CD4-positive, alpha-beta T cell (primary cell): ENCODE results near the gene RPL34. TPM values are rescaled to one million over a fixed set of nuclear protein-coding genes. Genes with fewer than 3 reads are reported as not detected.

Experiments
- ATAC-seq: fragments of 200-7000 bp; cut with Tn5 transposase; one replicate; pipeline ENCODE4 v1.10.0; 2022; ENCODE audit warnings: mild to moderate bottlenecking; ENCODE audit not compliant: poor library complexity
- CTCF ChIA-PET: fragments of 350-600 bp; sonication (Branson Sonifier 250); formaldehyde crosslinking; loops from one replicate; lab custom pipeline; 2021; ENCODE audit warnings: antibody characterized with exemption, inconsistent platforms; lab: Charles Lee
- POLR2A ChIA-PET: fragments of 350-600 bp; sonication (Branson Sonifier 250); formaldehyde crosslinking; loops from one replicate; lab custom pipeline; 2021; ENCODE audit warnings: antibody characterized with exemption, inconsistent platforms; lab: Charles Lee
- DNase-seq, 14 experiments: peaks; one replicate each; pipeline ENCODE4 v3.0.0-alpha.2; 2013 to 2020; ENCODE audit warnings: mixed read lengths in 2 of 14
- H3K27ac ChIP-seq, 2 donors: one replicate each; pipeline versions ENCODE4 v1.5.1 to v1.7.0; 2013; ENCODE audit warnings: low read length in 2 of 2, low read depth in 1 of 2, mild to moderate bottlenecking in 1 of 2
- H3K27me3 ChIP-seq, 2 experiments: 1 replicate in 1 of 2; 2 replicates in 1 of 2; pipeline versions ENCODE4 v1.6.1 to v1.7.0; 2013; ENCODE audit warnings: low read length in 2 of 2, control low read depth in 1 of 2, mild to moderate bottlenecking in 1 of 2, moderate library complexity in 1 of 2; ENCODE audit not compliant: insufficient read depth in 2 of 2, control insufficient read depth in 1 of 2
- H3K36me3 ChIP-seq: one replicate; pipeline ENCODE4 v1.6.1; 2013; ENCODE audit warnings: low read length, control low read depth; ENCODE audit not compliant: insufficient read depth
- H3K4me1 ChIP-seq: one replicate; pipeline ENCODE4 v1.6.1; 2013; ENCODE audit warnings: low read length, control low read depth; ENCODE audit not compliant: insufficient read depth
- H3K4me3 ChIP-seq: one replicate; pipeline ENCODE4 v1.5.1; 2013; ENCODE audit warnings: mild to moderate bottlenecking, low read length, moderate library complexity
- H3K9me3 ChIP-seq, 2 experiments: 1 replicate in 1 of 2; 2 replicates in 1 of 2; pipeline versions ENCODE4 v1.6.1 to v1.7.0; 2013; ENCODE audit warnings: low read length in 2 of 2, mild to moderate bottlenecking in 2 of 2, control low read depth in 1 of 2, moderate library complexity in 1 of 2; ENCODE audit not compliant: control insufficient read depth in 1 of 2, insufficient read depth in 1 of 2
- H3K27ac Mint-ChIP-seq: one replicate; pipeline ENCODE4 v1.8.0; 2020; ENCODE audit warnings: mixed read lengths
- H3K27me3 Mint-ChIP-seq: one replicate; pipeline ENCODE4 v1.8.0; 2021; ENCODE audit warnings: mixed read lengths
- H3K36me3 Mint-ChIP-seq: one replicate; pipeline ENCODE4 v1.8.0; 2021; ENCODE audit warnings: low read depth, mixed read lengths
- H3K4me1 Mint-ChIP-seq: one replicate; pipeline ENCODE4 v1.8.0; 2021; ENCODE audit warnings: low read depth, mixed read lengths
- H3K4me3 Mint-ChIP-seq: one replicate; pipeline ENCODE4 v1.8.0; 2020; ENCODE audit warnings: mild to moderate bottlenecking, mixed read lengths
- H3K9me3 Mint-ChIP-seq: one replicate; pipeline ENCODE4 v1.8.0; 2020; ENCODE audit warnings: mixed read lengths
- CTCF ChIP-seq: fragments of 200-600 bp; IDR thresholded peaks from one replicate; pipeline ENCODE4 v1.8.0; 2022; ENCODE audit warnings: antibody characterized with exemption, mild to moderate bottlenecking
- intact Hi-C, 2 experiments: fragments of 100-400 bp; cut with DNase I in 1 of 2; cut with micrococcal nuclease in 1 of 2; formaldehyde crosslinking; loops; one replicate each; pipeline versions ENCODE4 v1.15.1 to v1.9.0; 2023 to 2025; cut with DNase I, micrococcal nuclease
- total RNA-seq, 174 experiments: library from RNA in 2 of 174; stranded (reverse) in 2 of 174; gene quantifications; one replicate each; pipeline ENCODE4 v1.2.3 and lab custom pipeline; 2021 to 2026

The RPL34 gene
- total RNA-seq, 2 experiments from 2014 or later = 3,283 to 3,551 TPM

GRCh38 chr4:108612365-108612764 is 8.0 kb upstream of the RPL34 start:
- ChIA-PET CTCF (no interaction called here), POLR2A (no interaction called here)
- no peak for DNase-seq
- peak overlapping the region; percentile 55 for H3K4me3 Mint-ChIP-seq
- intact Hi-C loops = no loop called here
- H3K36me3 ChIP-seq = peaks cover 2% of the 10 kb centered on the region
- H3K9me3 Mint-ChIP-seq = peaks cover 3% of the 10 kb centered on the region
- H3K4me1 Mint-ChIP-seq = peaks cover 30% of the 10 kb centered on the region
- no peaks in the 10 kb centered on the region for H3K27me3 ChIP-seq
- H3K27ac ChIP-seq = no peak overlapping the region
- H3K4me3 ChIP-seq = no peak overlapping the region
- H3K9me3 ChIP-seq = peaks cover 0 to 5% of the 10 kb centered on the region in 2 experiments
- no peaks in the 10 kb centered on the region for H3K27me3 Mint-ChIP-seq
- H3K4me1 ChIP-seq = no peaks in the 10 kb centered on the region
- no peak for ATAC-seq
- TF ChIP-seq CTCF = no peak
- H3K36me3 Mint-ChIP-seq = peaks cover 44% of the 10 kb centered on the region
- H3K27ac Mint-ChIP-seq = peak overlapping the region; percentile 35

- peaks cover 36% of the 10 kb centered on the region for H3K4me1 ChIP-seq
- H3K9me3 ChIP-seq = peaks cover 0 to 5% of the 10 kb centered on the region in 2 experiments
- CTCF ChIA-PET = interaction anchor here (1.1 kb wide), 1 partner anchor 31 kb away, joined by 3 read pairs; the partner anchor contains the start of gene OSTC
- ATAC-seq (peak; percentile 41), DNase-seq (peak in 10 of 14 experiments; percentile 8 to 68 (median 34))
- Mint-ChIP-seq H3K9me3 (peaks cover 3% of the 10 kb centered on the region), H3K4me1 (peaks cover 63% of the 10 kb centered on the region), H3K27ac (peak overlapping the region; percentile 99), H3K27me3 (no peaks in the 10 kb centered on the region), H3K36me3 (peaks cover 86% of the 10 kb centered on the region), H3K4me3 (peak overlapping the region; percentile 97)
- H3K36me3 ChIP-seq = peaks cover 34% of the 10 kb centered on the region
- peak overlapping the region; percentile 78 for H3K4me3 ChIP-seq
- no peak for TF ChIP-seq CTCF
- intact Hi-C loops = loop anchor here (2.0 to 10.0 kb wide), 5 partner anchors 31 to 1195 kb away; partner anchors contain the start of genes GAR1 (in 1 of the 2), OSTC (in 1 of the 2), PAPSS1 (in 1 of the 2) and SEC24B (in 1 of the 2)
- H3K27me3 ChIP-seq = no peaks in the 10 kb centered on the region
- POLR2A ChIA-PET = interaction anchor here (0.6 to 3.9 kb wide), 29 partner anchors 8 to 1578 kb away, joined by 3 to 52 read pairs (median 5); partner anchors contain the start of genes ELOVL6, LEF1, OSTC and PAPSS1
- H3K27ac ChIP-seq = peak overlapping the region; percentile 83 to 85
These were observed 840 bp upstream of the RPL34 start for GRCh38 chr4:108619372-108620100.

GRCh38 chr4:108620933-108621905 is 843 bp downstream of the RPL34 start:
- no peak for TF ChIP-seq CTCF
- ChIA-PET POLR2A (interaction anchor here (0.5 to 3.9 kb wide), 21 partner anchors 9 to 901 kb away, joined by 3 to 52 read pairs (median 5); partner anchors contain the start of genes LEF1, OSTC and PAPSS1), CTCF (interaction anchor here (0.9 kb wide), 1 partner anchor 21 kb away, joined by 3 read pairs; no protein-coding TSS in a partner anchor)
- DNase-seq (no peak), ATAC-seq (no peak)
- Histone ChIP-seq H3K4me1 (peaks cover 36% of the 10 kb centered on the region), H3K4me3 (peak overlapping the region; percentile 78), H3K27me3 (no peaks in the 10 kb centered on the region), H3K9me3 (no peaks in the 10 kb centered on the region), H3K36me3 (peaks cover 50% of the 10 kb centered on the region), H3K27ac (peak overlapping the region; percentile 68 to 85)
- peak overlapping the region; percentile 97 for H3K4me3 Mint-ChIP-seq
- intact Hi-C loops = loop anchor here (1.0 to 10.0 kb wide), 6 partner anchors 28 to 1194 kb away; partner anchors contain the start of genes GAR1 (in 1 of the 2), OSTC (in 1 of the 2), PAPSS1 (in 1 of the 2) and SEC24B (in 1 of the 2)
- peaks cover 65% of the 10 kb centered on the region for H3K4me1 Mint-ChIP-seq
- peak overlapping the region; percentile 99 for H3K27ac Mint-ChIP-seq
- no peaks in the 10 kb centered on the region for H3K27me3 Mint-ChIP-seq
- H3K9me3 Mint-ChIP-seq = peaks cover 3% of the 10 kb centered on the region
- H3K36me3 Mint-ChIP-seq = peaks cover 88% of the 10 kb centered on the region
